ENCODE results near the gene ADIPOQ. TPM values are rescaled to one million over a fixed set of nuclear protein-coding genes. Genes with fewer than 3 reads are reported as not detected.

The ADIPOQ gene
- total and polyA plus RNA-seq, 2 of the 4 experiments (the other 2 are of a cell fraction), result not detected

DNA sequence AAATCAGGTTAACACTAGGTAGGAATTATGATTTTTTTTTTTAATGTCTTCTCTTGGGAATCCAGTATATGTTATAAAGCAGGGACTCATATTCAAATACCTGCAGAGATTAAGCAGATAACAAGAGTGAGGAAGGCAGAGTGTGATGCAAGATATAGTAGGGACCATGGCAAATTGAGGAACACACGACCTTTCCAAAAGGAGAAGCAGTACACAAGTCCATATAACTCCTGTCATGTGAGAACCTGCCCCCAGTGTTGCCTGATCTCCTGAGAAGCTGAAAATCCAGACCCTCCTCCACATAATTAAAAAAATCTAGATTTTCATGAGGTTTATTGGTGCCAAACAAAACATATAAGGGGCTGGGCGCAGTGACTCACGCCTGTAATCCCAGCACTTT, 39.8 kb upstream of the ADIPOQ start:
- no peak for ATAC-seq (ENCODE audit: low read depth)
- Histone ChIP-seq H4K91ac (ENCODE audit: insufficient read depth, low read depth, low read length) (no peak overlapping the region), H2AFZ (replicated peaks; ENCODE audit: low read length, poor library complexity) (no peak overlapping the region), H3K36me3 (ENCODE audit: control insufficient read depth, insufficient read depth, low read length) (peaks cover 6% of the 10 kb centered on the region; the same call in 1 of the 2 replicates), H3K79me1 (ENCODE audit: low read depth in 1 of 2, low read length in 2 of 2) (peaks cover 9 to 25% of the 10 kb centered on the region in 2 experiments), H3K14ac (replicated peaks; ENCODE audit: low read depth, low read length) (no peak overlapping the region), H3K18ac (ENCODE audit: low read depth, low read length) (no peak overlapping the region), H2BK20ac (ENCODE audit: low read depth, low read length) (no peak overlapping the region), H3K4ac (ENCODE audit: low read depth, low read length) (no peak overlapping the region), H2BK120ac (ENCODE audit: low read depth, low read length) (no peak overlapping the region), H3K9me1 (ENCODE audit: insufficient read depth, low read length) (0 out of 2 replicates have a peak, but pooled peaks cover 4% of the 10 kb centered on the region), H3K27me3 (ENCODE audit: control insufficient read depth, insufficient read depth, low read length) (no peaks in the 10 kb centered on the region), H3K9me3 (ENCODE audit: control insufficient read depth, insufficient read depth, low read length) (no peaks in the 10 kb centered on the region), H3K4me1 (ENCODE audit: control insufficient read depth, insufficient read depth, low read length) (no peaks in the 10 kb centered on the region), H3K4me3 (ENCODE audit: insufficient read depth, low read depth, low read length) (no peak overlapping the region), H2AK5ac (ENCODE audit: low read depth, low read length) (no peak overlapping the region), H3K23ac (ENCODE audit: low read depth, low read length) (no peak overlapping the region), H4K8ac (ENCODE audit: low read depth in 2 of 2, low read length in 2 of 2) (no peak overlapping the region), H3K4me2 (ENCODE audit: low read depth, low read length) (no peak overlapping the region), H3K9ac (ENCODE audit: low read depth, low read length) (no peak overlapping the region), H2BK5ac (ENCODE audit: low read depth, low read length, poor library complexity, severe bottlenecking) (no peak overlapping the region), H2AK9ac (replicated peaks; ENCODE audit: low read depth, low read length, poor library complexity) (no peak overlapping the region), H3K27ac (ENCODE audit: insufficient read depth, low read length) (no peak overlapping the region), H3K56ac (ENCODE audit: extremely low read depth, insufficient read depth, low read length) (no peak overlapping the region), H2BK15ac (ENCODE audit: low read depth, low read length) (no peak overlapping the region), H4K20me1 (ENCODE audit: insufficient read depth, low read length) (no peaks in the 10 kb centered on the region), H4K5ac (ENCODE audit: low read depth, low read length) (no peak overlapping the region)
- WGBS, 2 experiments (ENCODE audit: extremely low coverage in 2 of 2, insufficient read length in 1 of 2), result 100% methylated on average over 2 of the region's 3 CpGs; no CpG with 5 or more reads in 1 of the 2 experiments
- DNase-seq, result no peak
- in situ Hi-C loops (cut with MboI; ENCODE audit: low sequenced_read_pairs), result loop anchor here (25.0 kb wide), 1 partner anchor 815 kb away; no protein-coding TSS in a partner anchor
- intact Hi-C loops (cut with micrococcal nuclease), result no loop called here
- ChIA-PET CTCF (no interaction called here), POLR2A (ENCODE audit: unreplicated experiment) (no interaction called here)
- BruUV-seq (replicated peaks), result no TSS peak
- dilution Hi-C loops (cut with HindIII; ENCODE audit: low sequenced_read_pairs, unreplicated experiment), result no loop called here
- TF ChIP-seq, protein P1, sequence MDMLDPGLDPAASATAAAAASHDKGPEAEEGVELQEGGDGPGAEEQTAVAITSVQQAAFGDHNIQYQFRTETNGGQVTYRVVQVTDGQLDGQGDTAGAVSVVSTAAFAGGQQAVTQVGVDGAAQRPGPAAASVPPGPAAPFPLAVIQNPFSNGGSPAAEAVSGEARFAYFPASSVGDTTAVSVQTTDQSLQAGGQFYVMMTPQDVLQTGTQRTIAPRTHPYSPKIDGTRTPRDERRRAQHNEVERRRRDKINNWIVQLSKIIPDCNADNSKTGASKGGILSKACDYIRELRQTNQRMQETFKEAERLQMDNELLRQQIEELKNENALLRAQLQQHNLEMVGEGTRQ (IDR thresholded peaks at IDR 0.05; ENCODE audit: low read depth, low read length), result no peak
- TF ChIP-seq CHD1 (IDR thresholded peaks at IDR 0.05; ENCODE audit: low read depth, low read length) (no peak), MAFK (IDR thresholded peaks at IDR 0.05; ENCODE audit: low read depth, low read length) (no peak), BHLHE40 (IDR thresholded peaks at IDR 0.05; ENCODE audit: low read depth, low read length) (no peak), MXI1 (IDR thresholded peaks at IDR 0.05; ENCODE audit: borderline replicate concordance, low read depth, low read length) (no peak), CEBPB (IDR thresholded peaks at IDR 0.05; ENCODE audit: low read depth, low read length) (no peak), SMC3 (IDR thresholded peaks at IDR 0.05; ENCODE audit: low read depth, low read length) (no peak), POLR2A (IDR thresholded peaks at IDR 0.05; ENCODE audit: low read depth, low read length) (no peak), RFX5 (IDR thresholded peaks at IDR 0.05; ENCODE audit: low read depth, low read length) (no peak)
- TF ChIP-seq, protein P2, sequence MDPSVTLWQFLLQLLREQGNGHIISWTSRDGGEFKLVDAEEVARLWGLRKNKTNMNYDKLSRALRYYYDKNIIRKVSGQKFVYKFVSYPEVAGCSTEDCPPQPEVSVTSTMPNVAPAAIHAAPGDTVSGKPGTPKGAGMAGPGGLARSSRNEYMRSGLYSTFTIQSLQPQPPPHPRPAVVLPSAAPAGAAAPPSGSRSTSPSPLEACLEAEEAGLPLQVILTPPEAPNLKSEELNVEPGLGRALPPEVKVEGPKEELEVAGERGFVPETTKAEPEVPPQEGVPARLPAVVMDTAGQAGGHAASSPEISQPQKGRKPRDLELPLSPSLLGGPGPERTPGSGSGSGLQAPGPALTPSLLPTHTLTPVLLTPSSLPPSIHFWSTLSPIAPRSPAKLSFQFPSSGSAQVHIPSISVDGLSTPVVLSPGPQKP (IDR thresholded peaks at IDR 0.05; ENCODE audit: borderline replicate concordance, low read depth, low read length), result no peak
- TF ChIP-seq, protein P3, sequence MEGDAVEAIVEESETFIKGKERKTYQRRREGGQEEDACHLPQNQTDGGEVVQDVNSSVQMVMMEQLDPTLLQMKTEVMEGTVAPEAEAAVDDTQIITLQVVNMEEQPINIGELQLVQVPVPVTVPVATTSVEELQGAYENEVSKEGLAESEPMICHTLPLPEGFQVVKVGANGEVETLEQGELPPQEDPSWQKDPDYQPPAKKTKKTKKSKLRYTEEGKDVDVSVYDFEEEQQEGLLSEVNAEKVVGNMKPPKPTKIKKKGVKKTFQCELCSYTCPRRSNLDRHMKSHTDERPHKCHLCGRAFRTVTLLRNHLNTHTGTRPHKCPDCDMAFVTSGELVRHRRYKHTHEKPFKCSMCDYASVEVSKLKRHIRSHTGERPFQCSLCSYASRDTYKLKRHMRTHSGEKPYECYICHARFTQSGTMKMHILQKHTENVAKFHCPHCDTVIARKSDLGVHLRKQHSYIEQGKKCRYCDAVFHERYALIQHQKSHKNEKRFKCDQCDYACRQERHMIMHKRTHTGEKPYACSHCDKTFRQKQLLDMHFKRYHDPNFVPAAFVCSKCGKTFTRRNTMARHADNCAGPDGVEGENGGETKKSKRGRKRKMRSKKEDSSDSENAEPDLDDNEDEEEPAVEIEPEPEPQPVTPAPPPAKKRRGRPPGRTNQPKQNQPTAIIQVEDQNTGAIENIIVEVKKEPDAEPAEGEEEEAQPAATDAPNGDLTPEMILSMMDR (conservative IDR thresholded peaks at IDR 0.05; ENCODE audit: low read depth, low read length), result no peak
